ENCODE data around the gene SYCP2. TPM values are rescaled to one million over a fixed set of nuclear protein-coding genes. Genes with fewer than 3 reads are reported as not detected.

Gene SYCP2
- total RNA-seq, 2 donors from 2014 or later = 4.8 to 10.6 TPM

DNA sequence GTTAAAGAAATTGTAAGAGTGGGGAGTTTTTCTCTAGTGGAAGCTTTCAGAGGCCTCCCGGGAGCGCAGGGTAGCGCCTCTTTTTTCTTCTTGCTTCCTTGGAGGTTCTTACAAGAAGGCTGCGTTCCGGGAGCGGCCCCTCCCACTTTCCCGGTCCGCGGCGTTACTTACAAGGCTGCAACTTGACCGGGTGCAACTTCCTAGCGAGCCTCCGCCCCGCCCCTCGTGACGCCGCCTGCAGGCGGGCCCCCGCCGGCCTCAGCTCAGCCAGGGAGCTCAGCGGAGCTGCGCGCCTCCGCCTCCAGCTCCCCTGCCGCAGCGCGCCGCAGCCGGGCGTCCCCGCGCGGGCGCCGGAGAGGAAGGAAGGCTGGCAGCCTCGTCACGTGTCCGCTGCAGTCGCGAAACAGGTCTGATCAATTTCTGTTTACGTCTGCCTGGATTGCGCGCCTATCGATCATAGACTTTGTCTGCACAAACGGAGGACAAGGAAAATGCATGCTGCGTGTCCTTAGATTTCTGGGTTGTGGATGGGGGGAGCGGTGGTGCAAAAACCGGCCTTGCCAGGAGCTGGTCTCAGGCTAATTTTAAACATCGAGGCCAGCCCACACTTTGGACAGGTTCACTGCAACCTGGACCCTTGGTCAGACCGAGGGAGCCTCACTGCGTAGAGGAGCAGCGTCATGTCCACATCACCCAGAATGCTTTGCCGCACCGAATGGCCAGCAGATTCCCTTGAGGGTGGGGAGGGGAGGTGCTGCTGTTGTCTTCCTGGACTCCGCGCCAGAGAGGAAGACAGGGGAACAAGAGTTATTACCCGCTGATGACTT is 6.9 kb upstream of the SYCP2 start, which contains the start of the genes FAM217B and PPP1R3D:
Gene FAM217B, plus strand, starts transcription at position 261 of the 827 bp plus-strand sequence. CDS start 3,555 bp downstream, outside the sequence.
Gene PPP1R3D, minus strand, starts transcription at position 177 of the 827 bp plus-strand sequence. CDS start 374 bp downstream, outside the sequence.
- Histone ChIP-seq H3K36me3 (peaks cover 0 to 6% of the 10 kb centered on the region in 2 donors), H3K9me3 (no peaks in the 10 kb centered on the region), H3K4me3 (peak within 1 kb of the TSS; percentile 60 to 78), H3K4me1 (replicated peaks) (peaks cover 24% of the 10 kb centered on the region), H3K27ac (peak within 1 kb of the TSS; percentile 92 to 96), H3K27me3 (replicated peaks; ENCODE audit: insufficient read depth) (no peaks in the 10 kb centered on the region)
- peak; percentile 100 for DNase-seq (ENCODE audit: low spot score)
- TF ChIP-seq POLR2AphosphoS5 (IDR thresholded peaks at IDR 0.05) = peak; percentile 92
- TF ChIP-seq, protein P1, sequence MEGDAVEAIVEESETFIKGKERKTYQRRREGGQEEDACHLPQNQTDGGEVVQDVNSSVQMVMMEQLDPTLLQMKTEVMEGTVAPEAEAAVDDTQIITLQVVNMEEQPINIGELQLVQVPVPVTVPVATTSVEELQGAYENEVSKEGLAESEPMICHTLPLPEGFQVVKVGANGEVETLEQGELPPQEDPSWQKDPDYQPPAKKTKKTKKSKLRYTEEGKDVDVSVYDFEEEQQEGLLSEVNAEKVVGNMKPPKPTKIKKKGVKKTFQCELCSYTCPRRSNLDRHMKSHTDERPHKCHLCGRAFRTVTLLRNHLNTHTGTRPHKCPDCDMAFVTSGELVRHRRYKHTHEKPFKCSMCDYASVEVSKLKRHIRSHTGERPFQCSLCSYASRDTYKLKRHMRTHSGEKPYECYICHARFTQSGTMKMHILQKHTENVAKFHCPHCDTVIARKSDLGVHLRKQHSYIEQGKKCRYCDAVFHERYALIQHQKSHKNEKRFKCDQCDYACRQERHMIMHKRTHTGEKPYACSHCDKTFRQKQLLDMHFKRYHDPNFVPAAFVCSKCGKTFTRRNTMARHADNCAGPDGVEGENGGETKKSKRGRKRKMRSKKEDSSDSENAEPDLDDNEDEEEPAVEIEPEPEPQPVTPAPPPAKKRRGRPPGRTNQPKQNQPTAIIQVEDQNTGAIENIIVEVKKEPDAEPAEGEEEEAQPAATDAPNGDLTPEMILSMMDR (IDR thresholded peaks at IDR 0.05) = peak; percentile 13 to 53 (median 23)
- peak; percentile 91 for TF ChIP-seq POLR2A (IDR thresholded peaks at IDR 0.05)
- WGBS = under 1% methylated on average over 56 of the region's 57 CpGs
- intact Hi-C loops (cut with DNase I) = loop anchor here (10.0 kb wide), 1 partner anchor 114 kb away; no protein-coding TSS in a partner anchor

DNA sequence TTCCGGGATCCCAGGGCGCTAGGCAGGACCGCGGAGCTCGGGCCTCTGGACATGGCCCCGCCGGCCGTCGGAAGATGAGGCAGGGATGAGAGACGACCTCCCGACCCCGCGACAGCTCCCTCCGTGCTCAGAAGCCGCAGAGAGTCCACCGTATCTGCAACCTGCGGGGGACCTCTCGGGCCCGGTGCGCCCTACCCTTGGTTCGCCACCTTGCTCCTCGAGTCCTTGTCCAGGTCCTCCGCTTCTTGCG is 6.4 kb upstream of the SYCP2 start:
- no peaks in the 10 kb centered on the region for H3K9me3 ChIP-seq
- no peak for TF ChIP-seq POLR2A (IDR thresholded peaks at IDR 0.05)
- TF ChIP-seq, protein P1 (IDR thresholded peaks at IDR 0.05) = no peak
- TF ChIP-seq POLR2AphosphoS5 (IDR thresholded peaks at IDR 0.05) = no peak
- H3K27ac ChIP-seq = peak overlapping the region; percentile 92 to 96
- H3K27me3 ChIP-seq (replicated peaks; ENCODE audit: insufficient read depth) = no peaks in the 10 kb centered on the region
- peaks cover 24% of the 10 kb centered on the region for H3K4me1 ChIP-seq (replicated peaks)
- under 1% methylated on average over 24 of the region's 24 CpGs for WGBS
- H3K36me3 ChIP-seq = peaks cover 0 to 5% of the 10 kb centered on the region in 2 donors
- intact Hi-C loops (cut with DNase I) = loop anchor here (10.0 kb wide), 1 partner anchor 115 kb away; no protein-coding TSS in a partner anchor
- H3K4me3 ChIP-seq = peak overlapping the region; percentile 60 to 78
- no peak for DNase-seq (ENCODE audit: low spot score)

DNA sequence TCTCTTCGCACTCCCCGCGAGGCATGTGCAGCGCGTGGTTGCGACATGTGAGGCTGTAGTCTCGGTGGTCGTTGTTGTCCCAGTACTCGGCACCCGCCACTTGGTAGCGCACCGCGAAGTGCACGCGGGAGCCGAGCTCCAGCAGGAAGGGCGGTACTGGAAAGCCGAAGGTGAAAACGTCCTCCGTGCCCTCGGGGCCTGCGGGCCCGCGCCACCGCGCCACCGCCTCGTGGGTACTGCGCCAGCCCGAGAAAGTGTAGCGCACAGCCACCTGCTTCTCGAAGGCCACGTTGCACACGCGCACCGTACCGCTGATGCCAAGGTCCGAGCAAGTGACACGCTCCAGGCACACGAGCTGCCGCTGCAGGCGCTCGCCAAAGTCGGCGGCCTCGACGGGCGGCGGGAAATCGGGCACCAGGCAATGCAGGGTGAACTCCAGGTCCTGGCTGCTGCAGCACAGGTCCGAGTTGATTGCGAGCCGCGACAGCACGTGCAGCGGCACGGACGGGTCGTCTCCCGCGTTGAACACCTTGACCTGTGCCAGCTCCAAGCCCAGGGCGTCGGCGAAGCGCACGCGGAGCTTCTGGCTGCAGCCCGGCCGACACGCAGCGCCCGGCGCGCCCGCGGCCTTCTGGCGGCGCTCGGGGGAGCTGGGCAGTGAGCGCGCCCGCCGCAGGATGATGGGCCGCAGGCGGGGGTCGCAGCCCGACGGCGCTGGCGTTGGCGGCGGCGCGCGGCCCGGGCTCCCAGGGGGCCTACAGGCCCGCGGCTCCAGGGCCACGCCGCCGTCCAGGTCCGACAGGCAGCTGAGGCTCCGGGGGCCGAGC is 5.8 kb upstream of the SYCP2 start:
- H3K9me3 ChIP-seq = no peaks in the 10 kb centered on the region
- H3K4me3 ChIP-seq = peak overlapping the region; percentile 60 to 78
- TF ChIP-seq POLR2AphosphoS5 (IDR thresholded peaks at IDR 0.05) = no peak
- TF ChIP-seq POLR2A (IDR thresholded peaks at IDR 0.05) = no peak
- TF ChIP-seq, protein P1 (IDR thresholded peaks at IDR 0.05) = no peak
- H3K4me1 ChIP-seq (replicated peaks) = peaks cover 24% of the 10 kb centered on the region
- peak overlapping the region; percentile 92 to 96 for H3K27ac ChIP-seq
- peaks cover 0 to under 1% of the 10 kb centered on the region in 2 donors for H3K36me3 ChIP-seq
- WGBS = 57% methylated on average over 81 of the region's 104 CpGs
- H3K27me3 ChIP-seq (replicated peaks; ENCODE audit: insufficient read depth) = no peaks in the 10 kb centered on the region
- intact Hi-C loops (cut with DNase I) = no loop called here
- DNase-seq (ENCODE audit: low spot score) = no peak

DNA sequence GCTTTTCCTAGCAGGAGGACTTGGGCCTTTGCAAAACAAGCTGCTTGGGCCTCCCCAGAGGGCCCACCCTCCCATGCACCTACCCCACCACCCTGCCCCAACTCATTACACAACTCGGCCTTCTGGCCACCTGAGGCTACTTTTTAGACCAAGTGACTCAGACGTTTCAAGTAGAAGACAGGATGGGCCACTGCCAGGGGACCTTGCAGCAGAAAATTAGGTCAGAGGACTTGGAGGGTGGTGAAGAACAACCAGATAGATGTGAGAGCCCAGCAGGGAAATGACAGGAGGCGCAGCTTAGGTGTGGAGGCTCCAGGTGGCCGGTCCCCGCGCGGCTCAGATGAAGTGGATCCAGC is 5.2 kb upstream of the SYCP2 start:
- TF ChIP-seq POLR2A (IDR thresholded peaks at IDR 0.05) = no peak
- Histone ChIP-seq H3K4me3 (peak overlapping the region in 1 of 2 donors; percentile 78), H3K9me3 (no peaks in the 10 kb centered on the region), H3K36me3 (no peaks in the 10 kb centered on the region), H3K4me1 (replicated peaks) (peaks cover 24% of the 10 kb centered on the region), H3K27me3 (replicated peaks; ENCODE audit: insufficient read depth) (no peaks in the 10 kb centered on the region), H3K27ac (peak overlapping the region; percentile 9 to 96)
- 71% methylated on average over 7 of the region's 7 CpGs for WGBS
- no peak for DNase-seq (ENCODE audit: low spot score)
- intact Hi-C loops (cut with DNase I) = no loop called here

DNA sequence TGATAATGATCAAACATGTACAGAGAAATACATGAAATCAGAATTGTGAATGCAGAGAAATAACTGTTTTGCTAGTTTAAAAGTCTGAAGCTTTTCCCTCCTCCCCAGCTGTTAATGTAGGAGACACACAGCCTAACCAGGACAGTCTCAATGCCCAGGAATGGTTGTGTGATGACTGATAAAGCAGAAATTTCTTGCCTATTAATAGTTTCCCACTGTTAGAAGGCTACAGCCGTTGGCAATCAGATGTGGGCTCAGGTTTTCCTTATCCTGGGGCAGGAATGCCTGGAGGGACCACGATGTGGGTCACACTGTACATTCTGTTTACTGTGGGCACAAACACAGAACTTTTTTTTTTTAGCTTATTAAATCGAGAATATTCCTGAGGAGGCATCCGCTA is 4.8 kb upstream of the SYCP2 start:
- H3K27ac ChIP-seq = peak overlapping the region; percentile 9 to 96
- H3K9me3 ChIP-seq = no peaks in the 10 kb centered on the region
- H3K4me1 ChIP-seq (replicated peaks) = peaks cover 20% of the 10 kb centered on the region
- 35% methylated on average over 4 of the region's 4 CpGs for WGBS
- peak overlapping the region in 1 of 2 donors; percentile 78 for H3K4me3 ChIP-seq
- no peaks in the 10 kb centered on the region for H3K36me3 ChIP-seq
- no peak for DNase-seq (ENCODE audit: low spot score)
- H3K27me3 ChIP-seq (replicated peaks; ENCODE audit: insufficient read depth) = no peaks in the 10 kb centered on the region
- no peak for TF ChIP-seq POLR2AphosphoS5 (IDR thresholded peaks at IDR 0.05)
- TF ChIP-seq, protein P1 (IDR thresholded peaks at IDR 0.05) = no peak
- intact Hi-C loops (cut with DNase I) = no loop called here
